A204.1 (cell line): ENCODE results near the gene ZNF780B.
A peak's percentile ranks its signal among the peaks of the same experiment; 100 is the strongest.
"Not testable (repeated sequence)": the region's sequence is repeated elsewhere in the genome, so short reads cannot be mapped to it uniquely, and the experiment has no call there.

Experiments
- FAIRE-seq: peaks from 2 replicates; lab custom pipeline; 2012; peaks lifted over from hg19 to GRCh38; lab: Jason Lieb, UNC

Gene ZNF780B

DNA sequence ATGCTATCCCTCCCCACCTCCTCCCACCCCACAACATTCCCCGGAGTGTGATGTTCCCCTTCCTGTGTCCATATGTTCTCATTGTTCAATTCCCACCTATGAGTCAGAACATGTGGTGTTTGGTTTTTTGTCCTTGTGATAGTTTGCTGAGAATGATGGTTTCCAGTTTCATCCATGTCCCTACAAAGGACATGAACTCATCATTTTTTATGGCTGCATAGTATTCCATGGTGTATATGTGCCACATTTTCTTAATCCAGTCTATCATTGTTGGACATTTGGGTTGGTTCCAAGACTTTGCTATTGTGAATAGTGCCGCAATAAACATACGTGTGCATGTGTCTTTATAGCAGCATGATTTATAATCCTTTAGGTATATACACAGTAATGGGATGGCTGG lies 18.0 kb downstream of the ZNF780B start:
- not testable (repeated sequence) for FAIRE-seq

DNA sequence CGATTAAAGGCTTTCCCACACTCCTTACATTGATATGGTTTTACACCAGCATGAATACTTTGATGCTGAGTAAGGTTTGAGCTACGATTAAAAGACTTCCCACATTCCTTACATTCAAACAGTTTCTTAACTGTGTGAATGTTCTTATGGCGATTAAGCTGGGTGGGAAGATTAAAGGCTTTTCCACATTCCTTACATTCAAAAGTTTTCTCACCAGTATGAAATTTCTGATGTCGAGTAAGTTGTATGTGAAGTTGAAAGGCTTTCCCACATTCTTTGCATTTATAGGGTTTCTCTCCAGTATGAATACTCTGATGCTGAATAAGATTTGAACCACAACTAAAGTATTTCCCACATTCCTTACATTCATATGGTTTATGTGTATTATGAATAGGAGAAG lies 20.0 kb downstream of the ZNF780B start:
- FAIRE-seq: no peak

DNA sequence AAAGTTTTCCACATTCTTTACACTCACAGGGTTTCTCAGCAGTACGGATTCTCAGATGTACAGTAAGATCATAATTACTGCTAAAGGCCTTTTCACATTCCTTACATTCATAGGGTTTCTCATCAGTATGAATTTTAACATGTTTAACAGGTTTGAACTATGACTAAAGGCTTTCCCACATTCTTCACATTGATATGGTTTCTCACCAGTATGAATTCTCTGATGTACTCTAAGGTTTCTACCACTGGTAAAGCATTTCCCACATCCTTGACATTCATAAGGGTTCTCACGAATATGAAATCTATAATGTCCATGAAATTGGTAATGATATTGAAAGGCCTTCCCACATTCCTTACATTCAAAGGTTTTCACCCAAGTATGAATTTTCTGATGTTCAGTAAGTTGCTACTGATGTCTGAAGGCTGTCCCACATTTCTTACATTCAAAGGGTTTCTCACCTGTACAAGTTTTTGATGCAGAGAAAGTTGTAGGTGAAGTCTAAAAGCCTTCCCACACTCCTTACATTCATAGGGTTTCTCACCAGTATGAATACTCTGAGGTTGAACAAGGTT lies 22.0 kb downstream of the ZNF780B start:
- no peak for FAIRE-seq

DNA sequence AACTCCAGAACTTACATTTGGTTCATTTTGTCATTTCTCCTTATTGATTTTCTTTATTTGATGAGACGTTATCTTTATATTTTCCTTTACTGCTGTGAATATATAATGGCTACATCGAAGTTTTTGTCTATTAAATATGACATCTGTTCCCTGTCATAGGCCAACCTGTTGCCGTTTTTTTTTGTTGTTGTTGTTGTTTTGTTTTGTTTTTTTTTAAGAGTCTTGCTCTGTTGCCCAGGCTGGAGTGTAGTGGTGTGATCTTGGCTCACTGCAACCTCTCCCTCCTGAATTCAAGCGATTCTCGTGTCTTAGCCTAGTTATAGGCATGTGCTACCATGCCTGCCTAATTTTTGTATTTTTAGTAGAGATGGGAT lies 29.4 kb downstream of the ZNF780B start:
- no peak for FAIRE-seq

DNA sequence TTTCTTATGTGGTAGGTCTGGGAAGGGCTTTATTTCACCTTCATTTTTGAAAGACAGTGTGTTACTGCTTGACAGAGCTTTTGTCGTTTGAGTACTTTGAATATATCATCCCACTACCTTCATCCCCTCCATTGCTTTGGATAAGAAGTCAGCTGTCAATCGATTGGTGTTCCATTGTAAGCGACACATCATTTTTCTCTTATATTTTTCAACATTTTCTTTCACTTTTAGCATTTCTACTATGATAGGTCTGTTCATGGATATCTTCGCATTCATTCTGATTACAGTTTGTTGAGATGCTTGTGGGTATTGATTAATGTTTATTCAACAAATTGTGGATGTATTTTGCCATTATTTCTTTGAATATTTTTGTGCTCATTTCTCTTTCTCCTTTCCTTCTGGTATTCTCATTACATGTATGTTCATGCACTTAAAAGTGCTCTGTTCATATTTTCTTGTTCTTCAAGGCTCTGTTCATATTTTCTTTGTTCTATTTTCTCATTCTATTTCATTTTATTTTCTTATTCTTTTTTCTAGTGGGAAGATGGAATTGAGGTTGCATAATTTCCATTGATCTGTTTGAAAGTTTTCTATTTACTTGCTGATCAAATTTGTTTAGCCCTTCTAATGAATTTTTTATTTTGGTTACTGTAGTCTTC lies 30.0 kb downstream of the ZNF780B start:
- FAIRE-seq: no peak

DNA sequence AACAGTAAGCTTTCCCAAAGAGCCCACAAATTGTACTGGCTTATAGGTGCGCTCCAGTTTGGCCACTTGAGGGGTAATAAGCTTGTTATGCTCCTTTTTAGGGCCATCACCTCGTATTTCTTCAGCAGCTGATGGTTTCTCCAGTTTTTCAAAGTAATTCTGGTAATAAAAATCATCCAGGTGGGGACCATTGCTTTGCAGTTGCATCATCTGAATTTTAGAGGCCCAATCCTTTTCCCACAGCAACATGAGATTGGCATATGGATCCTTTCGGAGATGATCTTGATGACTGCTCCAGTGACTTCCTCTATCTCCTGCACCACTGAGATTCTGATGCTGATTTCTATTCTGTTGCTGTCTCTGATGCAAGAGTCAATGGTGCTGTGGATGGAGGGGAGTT lies 32.1 kb downstream of the ZNF780B start:
- FAIRE-seq: no peak

DNA sequence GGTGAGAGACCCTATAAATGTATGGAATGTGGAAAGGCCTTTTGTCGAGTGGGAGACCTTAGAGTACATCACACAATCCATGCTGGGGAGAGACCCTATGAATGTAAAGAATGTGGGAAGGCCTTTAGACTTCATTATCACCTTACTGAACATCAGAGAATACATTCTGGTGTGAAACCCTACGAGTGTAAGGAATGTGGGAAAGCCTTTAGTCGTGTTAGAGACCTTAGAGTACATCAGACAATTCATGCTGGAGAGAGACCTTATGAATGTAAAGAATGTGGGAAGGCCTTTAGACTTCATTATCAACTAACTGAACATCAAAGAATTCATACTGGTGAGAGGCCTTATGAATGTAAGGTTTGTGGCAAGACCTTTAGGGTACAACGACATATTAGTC lies 42.0 kb downstream of the ZNF780B start:
- no peak for FAIRE-seq

DNA sequence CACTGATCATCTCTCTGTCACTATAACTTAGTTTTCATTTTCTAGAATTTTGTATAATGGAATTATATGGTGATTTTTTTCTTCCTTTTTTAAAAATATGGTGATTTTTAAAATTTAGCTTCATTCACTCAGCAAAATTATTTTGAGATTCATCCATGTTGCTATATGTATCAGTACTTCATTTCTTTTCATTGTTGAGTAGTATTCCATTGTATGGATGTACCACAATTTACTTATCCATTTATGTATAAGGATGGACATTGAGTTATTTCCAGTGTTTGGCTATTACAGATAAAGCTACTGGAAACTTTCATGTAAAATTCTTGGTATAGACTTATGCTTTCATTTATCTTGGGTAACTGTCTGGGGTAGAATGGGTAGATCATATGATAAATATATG lies 46.4 kb downstream of the ZNF780B start:
- FAIRE-seq: no peak

DNA sequence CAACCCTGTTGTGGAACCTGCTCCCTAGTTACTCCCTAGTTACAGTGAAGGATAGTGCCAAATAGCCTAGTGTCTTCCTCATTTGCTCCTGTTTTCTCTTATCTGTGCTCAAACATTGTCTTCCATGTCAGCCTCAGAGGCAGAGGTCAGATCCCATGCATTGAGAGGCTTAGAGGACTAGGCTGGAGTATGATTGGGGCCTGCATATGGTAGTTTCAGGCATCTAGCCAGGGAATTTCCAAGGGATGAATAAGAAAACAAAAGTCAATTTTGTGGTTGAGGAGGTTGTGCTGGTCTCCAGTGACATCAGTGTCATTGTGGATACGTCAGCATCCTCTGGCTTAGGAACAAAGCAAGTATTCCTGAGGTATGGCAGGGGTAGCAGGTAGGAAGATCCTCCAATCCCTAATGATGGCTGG lies 49.7 kb downstream of the ZNF780B start:
- FAIRE-seq: no peak

DNA sequence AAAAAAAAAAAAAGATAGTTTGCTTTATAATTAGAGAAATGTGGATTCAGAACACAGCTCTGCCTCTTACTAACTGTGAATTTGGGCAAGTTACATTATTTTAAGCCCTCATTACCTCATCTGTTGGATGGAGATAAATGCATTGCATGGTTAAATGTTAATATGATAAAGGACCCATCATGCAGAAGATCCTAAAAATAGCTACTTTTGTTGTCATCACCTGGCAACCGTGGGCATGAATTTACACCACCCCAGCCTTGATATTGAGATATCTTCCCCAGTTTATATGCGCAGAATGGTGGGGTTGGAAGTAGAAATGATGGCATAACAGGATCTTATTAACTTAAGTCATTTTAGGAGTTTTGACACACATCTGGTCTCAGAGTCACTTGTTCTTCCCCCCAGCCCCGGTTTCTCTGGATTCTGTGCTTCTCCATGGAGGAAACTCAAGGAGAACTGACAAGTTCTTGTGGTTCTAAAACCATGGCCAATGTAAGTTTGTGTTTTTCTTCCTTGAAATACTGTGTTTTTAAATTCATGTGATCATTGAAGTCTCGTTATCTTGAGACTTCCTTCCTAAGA lies 50.2 kb downstream of the ZNF780B start:
- no peak for FAIRE-seq

DNA sequence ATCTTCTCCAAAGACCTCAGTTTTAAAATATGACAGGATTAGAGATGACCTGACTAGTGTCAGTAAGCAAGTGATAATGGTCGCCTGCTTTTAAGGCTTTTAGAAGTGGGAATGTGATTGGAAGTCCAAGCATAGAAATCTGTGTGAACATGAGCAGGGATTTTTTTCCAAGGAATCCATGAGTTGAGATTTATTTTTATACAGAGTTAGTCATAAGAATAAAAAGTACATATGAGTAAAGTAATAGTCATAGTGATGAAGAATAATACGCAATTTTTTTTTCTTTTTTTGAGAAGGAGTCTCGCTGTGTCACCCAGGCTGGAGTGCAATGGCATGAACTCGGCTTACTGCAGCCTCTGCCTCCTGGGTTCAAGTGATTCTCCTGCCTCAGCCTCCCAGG lies 57.5 kb downstream of the ZNF780B start:
- no peak for FAIRE-seq

DNA sequence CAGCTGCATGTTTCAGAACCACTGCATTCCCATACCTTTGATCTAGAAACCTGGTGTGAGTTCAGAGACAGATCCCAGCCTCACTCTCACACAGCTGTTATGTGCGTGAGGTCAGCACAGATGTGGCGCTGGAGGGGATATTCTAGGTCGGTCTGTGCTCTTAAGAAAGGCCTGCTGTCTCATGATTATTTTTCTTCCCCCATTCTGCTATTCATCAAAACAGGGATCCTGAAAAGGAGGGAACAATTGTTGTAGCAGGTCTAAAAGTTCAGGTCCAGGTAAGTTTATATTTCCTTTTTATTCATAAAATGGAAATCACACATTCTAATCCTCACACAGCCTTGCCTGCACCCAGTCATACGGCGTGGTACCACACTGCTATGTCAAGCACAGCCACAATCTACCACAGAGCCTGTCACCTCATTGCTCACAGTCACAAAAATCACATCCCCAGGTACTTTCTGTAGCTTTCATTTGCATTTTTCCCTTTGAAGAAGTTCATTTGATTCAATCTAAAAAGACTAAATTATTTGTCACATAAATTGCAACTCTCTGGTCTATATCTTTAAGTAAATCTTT lies 58.3 kb downstream of the ZNF780B start:
- FAIRE-seq: no peak

DNA sequence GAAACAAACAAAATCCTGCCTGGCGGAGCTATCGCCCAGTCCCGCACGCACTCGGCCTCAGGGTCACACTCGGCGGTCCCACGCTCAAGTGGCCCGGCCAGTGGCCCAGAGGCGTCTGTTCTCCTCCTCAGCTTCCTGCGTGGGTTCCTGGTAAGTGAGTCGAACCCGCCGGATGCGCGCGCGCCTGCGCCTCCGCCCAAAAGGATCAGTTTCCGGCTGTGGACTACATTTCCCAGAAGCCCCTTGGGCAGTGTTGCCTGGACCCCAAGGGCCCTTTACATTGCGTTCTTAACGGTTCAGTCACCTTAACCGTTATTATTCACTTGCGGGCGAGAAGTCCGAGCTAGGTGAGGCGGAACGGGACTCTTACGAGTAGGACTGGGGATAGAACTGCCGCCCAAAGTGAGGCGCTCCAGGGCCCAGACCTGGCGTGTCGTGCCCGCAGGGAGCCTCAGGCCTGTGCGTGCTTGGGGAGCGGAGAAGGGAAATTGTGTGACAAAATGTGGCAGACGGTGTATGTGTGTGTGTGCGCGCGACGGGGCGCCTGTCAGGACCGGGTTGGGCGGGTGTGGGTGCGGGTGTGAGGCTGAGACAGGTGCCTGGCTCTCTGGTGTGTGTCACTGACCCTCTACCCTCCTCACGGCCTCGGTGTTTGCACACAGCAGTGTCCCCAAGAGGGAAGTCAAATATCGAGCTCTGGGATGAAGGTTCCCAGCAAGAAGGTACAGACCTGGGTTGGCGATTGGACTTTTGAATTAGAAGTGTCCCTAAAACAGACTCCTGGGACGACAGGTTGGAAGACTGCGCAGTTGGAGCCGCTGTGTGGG lies 59.0 kb downstream of the ZNF780B start, which contains the start of gene ZNF546:
ZNF546 (plus strand) TSS at position 250 of the 827 bp plus-strand sequence. CDS start 1,267 bp downstream, outside the sequence.
- peak; percentile 56 for FAIRE-seq

DNA sequence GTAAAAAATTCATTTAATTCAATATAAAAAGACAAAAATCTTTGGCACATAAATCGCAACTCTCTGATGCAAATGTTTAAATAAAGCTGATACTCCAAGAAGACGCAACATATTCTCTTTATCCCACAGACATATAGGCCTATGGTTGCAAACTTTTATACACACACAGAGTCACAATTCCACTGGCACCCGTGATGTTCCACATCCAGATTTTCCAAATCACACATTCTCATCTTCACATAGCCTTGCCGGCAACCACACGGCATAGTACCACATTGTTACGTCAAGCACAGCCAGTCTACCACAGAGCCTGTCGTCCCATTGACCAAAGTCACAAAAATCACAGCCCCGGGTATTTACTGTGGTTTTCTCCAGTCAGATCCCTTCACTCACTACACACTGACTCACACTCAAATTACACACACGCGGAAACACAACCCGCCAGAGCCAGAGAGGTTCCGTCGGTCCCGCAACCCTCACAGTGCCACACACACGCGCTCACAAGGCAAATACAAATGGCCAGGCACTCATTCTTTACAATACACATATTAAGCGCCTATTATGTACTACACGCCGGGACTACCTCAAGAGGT lies 59.7 kb downstream of the ZNF780B start:
- no peak for FAIRE-seq

DNA sequence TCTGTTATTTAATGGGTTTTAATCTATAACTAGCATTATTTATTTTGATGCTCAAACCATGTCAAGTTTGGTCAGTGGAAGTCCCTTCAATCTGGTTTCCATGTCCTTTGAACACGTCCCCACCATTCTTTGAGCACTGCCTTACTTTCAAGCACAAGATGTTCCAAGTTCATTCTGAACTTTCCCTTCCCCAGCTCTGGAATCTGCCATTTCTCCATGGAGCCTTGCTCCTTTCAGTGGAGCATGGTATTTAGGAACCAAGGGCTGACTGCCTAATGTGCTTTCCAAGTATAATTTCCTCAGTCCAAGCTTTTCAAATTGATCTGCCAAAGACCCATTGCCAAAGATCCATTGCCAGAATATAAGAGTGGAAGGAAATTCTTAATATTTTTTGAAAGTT lies 60.2 kb downstream of the ZNF780B start:
- FAIRE-seq: no peak

DNA sequence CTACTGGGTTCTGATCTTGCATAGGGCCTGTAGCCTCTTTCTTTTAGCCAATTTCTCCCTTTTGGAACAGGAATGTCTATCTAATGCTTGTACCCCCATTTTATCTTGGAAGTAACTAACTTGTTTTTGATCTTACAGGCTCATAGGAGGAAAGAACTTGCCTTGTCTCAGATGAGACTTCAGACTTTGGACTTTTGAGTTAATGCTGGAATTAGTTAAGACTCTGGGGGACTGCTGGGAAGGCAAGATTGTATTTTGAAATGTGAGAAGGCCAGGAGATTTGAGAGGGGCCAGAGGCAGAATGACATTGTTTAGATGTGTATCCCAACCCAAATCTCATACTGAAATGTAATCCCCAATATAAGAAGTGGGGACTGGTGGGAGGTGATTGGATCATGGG lies 61.7 kb downstream of the ZNF780B start:
- no peak for FAIRE-seq

DNA sequence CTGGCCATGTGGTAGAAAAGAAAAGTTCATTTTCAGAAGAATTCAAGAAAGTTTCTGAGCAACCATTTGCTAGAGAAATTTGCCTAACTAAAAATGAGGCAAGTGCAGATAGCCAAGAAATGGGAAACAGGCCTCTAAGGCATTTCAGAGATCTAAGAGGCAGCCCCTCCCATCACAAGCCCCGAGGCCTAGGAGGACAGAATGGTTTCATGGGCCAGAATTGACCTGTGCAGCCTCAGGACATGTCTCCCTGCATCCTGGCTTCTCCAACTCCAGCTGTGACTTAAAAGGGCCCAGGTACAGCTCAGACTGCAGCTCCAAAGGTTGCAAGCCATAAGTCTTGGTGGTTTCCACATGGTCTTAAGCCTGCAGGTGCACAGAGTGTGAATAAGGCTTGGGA lies 62.4 kb downstream of the ZNF780B start:
- FAIRE-seq: no peak

DNA sequence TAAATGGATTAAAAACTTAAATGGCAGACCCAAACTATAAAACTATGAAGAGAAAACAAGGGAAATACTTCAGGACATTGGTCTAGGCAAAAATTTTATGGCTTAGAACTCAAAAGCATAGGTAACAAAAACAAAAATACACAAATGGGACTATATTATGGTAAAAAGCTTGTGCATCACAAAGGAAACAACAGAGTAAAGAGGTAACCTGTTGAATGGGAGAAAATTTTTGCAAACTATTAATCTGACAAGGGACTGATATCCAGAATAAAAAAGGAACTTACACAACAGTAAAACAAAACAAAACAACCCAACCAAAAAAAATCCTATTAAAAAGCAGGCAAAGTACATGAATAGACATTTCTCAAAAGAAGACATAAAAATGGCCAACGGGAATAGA lies 68.4 kb downstream of the ZNF780B start:
- FAIRE-seq: peak; percentile 43

DNA sequence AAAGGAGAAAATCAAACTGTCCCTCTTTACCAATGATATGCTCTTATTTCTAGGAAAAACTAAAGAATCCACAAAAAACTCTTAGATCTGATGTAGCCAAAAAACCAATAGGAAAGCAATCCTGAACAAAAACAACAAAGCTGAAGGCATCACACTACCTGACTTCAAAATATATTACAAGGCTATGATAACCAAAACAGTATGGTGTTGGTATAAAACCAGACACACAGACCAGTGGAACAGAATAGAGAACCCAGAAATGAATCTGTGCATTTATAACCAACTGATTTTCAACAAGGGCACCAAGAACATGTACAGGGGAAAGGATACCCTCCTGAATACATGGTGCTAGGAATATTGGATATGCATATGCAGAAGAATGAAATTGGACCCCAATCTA lies 68.9 kb downstream of the ZNF780B start:
- FAIRE-seq: no peak

DNA sequence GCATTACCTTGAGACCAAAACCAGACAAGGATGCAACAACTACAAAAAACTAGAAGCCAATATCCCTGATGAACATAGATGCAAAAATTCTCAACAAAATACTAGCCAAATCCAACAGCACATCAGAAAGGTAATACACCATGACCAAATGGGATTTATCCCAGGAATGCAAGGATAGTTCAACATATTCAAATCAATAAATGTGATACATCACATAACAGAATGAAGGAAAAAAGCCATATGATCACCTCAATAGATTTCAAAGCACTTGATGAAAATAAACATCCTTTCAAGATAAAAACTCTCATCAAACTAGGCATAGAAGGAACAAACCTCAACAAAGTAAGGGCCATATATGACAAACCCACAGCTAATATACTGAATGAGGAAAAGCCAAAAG lies 69.4 kb downstream of the ZNF780B start:
- no peak for FAIRE-seq

DNA sequence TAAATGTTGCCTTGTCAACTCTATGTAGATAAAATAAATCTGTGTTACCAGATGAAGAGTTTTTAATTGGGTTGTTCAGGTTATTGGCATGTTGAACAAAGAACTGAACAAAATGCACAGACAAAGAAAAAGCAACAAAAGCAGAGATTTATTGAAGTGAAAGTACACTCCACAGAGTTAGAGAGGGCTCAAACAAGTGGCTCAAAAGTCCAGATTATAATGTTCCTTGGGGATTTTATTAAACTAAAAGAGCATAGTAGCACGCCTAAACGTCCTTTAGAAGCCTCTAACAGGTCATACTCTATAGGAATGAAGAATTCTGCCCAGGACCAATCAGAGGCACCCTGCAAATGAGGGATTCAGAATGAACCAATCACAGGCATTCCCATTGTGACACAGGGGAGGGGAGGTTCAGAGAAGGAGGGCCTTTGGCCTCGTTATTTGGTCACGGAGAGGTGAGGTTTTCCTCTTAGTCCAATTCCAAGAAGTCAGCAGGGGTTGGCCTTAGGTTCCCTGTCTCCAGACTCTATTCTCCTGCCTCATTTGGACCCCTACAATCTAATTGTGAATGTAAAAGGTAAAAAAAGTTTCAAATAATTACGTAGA lies 72.2 kb downstream of the ZNF780B start:
- FAIRE-seq: no peak

DNA sequence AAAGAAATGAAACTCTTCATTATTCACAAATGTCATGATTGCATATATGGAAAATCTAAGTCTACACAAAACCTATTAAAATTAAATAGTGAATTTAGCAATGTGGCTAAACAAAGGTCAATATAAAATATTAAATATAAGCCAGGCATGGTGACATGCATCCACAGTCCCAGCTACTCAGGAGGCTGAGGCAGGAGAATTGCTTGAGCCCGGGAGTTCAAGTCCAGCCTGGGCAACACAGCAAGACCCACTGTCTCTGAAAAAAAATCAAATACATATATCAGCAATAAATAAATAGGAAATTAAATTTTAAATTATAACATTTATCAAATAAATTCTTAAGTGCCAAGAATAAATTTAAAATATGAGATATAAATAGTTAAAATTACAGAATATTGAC lies 73.1 kb downstream of the ZNF780B start:
- no peak for FAIRE-seq
